GM19351 (cell line): ENCODE results near the gene PSAPL1.

Experiments used
- ATAC-seq: cut with Tn5 transposase; IDR thresholded peaks from one replicate; pipeline ENCODE4 v1.9.1; 2021; ENCODE audit warnings: mild to moderate bottlenecking, moderate library complexity; ENCODE audit not compliant: unreplicated experiment

Gene PSAPL1

DNA sequence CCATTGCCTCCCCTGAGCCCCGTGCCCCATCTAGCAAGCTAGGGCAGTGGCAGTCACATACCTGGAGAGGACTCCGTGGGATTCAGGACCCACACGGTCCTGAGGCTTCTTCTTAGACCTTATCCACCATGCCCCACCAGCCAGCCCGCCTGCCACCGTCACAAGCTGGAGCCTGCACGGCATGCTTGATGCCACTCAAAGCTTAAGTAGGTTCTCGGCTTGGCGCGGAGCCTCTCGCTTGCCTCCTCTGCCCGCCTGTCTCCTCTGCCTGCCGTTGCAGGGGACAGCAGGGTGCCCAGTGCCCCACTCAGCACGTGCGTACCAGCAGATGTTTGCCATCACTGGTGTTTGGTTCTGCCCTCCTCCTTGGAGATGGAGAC is 14.1 kb downstream of the PSAPL1 start:
- ATAC-seq, result no peak

DNA sequence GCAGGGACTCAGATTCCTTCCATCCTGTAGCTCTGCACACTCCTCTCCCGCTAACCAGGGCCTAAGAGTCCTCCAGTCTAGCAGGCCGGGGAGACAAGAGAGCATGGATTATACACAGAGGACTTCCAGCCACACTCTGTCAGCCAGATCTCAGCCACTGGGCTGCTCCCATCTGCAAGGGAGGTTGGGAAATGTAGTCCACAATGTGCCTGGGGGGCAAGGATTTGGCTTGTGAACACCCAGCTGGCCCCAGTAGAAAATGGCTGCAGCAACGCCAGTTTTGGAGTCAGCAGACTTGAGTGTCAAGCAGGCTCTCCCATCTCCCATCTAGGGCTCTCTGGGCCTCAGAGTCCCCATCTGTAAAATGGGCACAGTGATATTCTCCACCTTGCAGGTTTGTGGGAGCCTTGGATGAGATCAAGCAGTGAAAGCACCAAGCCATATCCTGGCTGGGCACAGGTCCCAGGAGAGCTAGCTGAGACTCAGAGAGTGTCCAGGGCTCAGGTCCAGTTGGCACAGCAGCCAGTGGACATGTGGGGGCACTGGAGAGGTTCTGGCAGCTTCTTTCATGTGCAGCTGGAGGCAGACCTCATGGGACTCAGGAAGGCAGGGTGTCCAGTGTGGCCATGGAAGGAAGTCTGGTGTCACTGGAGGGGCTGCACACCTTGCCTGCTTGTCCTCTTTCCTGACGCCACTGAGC is 14.6 kb downstream of the PSAPL1 start:
- ATAC-seq, result no peak

DNA sequence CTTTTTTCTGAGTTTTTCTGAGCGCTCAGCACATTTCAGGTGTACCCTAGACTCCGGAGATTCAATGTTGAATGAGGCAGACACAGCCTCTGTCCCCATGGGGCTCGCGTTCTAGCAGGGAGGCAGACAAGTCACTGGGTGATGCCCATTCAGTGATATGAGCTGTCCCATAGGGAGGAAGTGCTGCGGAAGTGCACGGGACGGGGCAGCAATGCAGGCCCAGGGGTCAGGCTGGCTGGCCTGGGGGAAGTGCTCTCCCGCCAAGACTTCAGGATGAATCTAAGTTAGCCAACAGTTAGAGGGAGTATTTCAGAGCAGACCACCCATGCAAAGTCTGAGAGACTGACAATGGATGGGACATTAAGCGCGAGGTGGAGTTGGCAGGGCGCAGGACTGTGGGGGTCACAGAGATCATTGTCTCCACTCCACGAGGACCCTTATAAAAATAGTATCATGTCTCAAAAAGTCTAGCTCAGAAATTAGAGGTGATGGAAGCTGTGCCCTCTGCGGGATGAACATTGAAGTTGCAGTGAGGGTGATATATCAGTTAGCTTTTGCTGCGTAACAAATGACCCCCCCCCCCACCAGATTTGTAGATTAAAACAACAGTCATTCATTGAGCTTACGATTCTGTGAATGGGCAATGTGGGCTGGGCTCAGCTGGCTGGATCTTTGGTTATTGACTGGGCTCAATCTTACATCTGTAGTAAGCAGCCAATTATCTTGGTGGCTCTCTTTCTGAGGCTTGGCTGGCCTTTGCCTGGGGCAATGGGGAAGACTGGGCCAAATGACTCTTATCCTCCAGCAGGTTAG is 16.4 kb downstream of the PSAPL1 start:
- ATAC-seq, result no peak

DNA sequence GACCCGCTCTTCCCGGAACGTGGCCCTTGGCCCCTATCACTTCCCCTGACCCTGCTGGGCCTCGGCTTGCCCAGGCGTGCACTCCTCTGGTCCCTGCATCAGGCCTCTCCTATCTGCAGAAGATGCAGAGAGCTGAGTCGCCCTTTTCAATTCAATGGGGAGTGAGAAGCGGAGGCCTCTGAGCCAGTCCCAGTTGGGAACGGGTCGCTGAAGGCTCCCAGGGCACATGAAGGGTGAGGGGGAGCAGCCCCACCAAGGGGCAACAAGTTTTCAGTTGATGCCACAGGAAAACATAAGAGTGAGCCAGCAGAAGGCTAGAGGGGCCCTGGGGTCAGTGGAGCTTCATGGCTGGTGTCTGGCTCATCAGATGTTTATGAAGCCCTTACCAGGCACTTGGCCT is 17.1 kb downstream of the PSAPL1 start:
- no peak for ATAC-seq

DNA sequence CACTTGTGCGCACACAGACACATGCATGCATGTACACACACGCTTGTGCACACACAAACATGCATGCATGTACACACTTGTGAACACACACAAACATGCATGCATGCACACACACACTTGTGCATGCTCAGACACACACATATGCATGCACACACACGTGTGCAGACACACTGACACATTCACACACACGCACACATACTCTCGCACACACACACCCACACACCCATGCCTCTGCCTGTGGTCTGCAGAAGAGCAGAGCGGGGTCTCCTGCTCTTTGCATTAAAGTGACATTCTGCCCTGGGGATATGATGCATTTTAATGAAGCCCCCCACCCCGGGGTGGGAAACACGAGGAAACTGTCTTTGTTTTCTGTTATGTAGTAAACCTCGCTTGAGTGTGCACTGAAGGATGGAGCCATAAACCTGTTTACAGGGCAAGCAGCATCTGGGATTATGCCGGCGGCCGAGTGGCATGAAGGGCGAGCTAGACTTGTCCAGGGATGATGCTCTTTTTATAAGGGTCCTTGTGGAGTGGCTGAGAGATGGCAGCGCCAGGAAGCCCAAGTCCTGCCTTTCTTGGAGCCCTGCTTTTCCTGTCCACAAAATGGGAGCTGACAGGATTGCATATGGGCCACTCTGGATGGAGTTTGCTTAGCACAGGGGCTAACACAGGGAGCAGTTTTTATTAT is 17.8 kb downstream of the PSAPL1 start:
- ATAC-seq, result no peak

DNA sequence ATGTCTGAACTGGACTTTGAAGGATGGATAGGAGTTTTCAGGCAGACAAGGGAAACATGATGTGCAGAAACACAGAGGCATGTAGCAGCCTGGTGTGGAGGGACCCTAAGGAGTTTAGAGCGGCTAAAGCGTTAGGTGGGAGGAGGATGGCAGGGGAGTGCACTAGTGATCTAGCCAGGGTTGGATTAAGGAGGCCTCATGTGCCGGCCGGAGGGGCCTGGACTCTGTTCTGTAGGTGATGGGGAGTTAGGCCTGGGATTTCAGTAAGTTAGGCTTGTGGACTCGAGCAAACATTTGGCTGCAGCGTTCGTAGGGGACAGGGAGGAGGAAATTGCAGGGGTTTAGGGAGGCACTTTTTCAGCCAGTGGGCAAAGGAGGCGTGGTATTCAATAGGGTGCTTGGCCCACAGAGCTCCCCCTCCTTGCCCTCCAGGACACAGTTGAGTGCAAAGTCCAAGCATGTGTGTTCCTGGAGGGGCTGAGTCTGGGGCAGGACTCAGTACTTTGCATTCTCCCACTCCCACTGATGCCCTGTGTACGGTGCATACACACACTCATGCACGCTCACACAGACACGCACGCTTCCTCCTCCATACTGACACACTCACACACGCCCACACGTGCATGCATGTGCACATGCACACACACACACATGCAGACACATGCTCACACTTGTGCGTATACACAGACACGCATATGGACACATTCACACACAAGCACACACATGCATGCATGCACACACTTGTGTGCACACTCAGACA is 18.6 kb downstream of the PSAPL1 start:
- no peak for ATAC-seq

DNA sequence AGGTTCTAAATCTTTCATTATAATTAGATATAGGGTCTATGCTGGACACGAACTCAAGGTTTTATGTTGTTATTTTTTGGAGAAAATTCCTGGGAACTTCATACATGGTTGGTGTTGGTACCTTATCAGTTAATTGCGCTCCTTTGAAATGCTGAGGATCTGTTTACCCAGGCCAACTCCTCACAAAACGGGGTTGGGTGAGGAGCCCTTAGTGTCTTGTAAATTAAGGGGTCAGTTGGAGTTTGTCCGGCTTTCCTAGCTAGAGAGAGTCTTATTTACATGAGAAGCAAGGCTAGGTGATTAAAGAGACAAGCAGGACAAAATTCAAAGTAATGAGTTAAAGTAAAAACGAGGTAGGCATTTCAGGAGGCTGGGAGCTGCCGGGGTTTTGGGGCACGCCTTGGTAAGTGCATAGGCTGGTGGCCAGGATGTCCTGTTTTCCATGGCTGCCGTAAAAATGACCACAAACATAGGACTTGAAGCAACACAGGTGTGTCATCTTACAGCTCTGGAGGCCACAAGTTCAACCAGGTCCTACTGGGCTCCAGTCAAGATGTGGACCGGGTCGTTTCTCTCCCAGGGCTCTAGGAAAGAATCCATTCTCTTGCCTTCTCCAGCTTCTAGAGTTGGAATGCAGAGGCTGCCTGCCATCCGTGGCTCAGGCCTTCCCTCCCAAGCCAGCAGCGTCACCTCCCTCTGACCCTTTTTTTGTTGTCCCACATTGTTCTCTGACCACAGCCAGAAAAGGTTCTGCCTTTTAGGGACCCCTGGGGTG is 19.8 kb downstream of the PSAPL1 start:
- no peak for ATAC-seq

DNA sequence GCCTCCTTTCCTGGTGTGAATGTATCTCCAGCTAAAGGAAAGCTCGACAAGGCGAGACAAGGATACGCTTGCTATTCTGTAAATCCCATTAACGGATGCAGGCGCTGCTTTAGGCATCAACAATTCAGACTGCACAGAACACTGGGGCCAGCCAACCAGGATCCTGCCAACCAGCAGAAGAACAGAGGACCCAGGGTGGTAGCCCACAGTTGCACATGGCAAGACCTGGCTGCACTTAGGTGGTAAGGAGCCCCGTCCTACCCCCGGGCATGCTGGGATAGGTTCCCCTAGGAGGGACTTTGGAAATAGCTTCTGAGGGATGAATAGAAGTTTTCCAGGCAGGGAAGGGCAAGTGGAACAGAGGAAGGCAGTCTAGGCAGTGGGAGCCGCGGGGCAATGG is 20.7 kb downstream of the PSAPL1 start:
- ATAC-seq, result no peak

DNA sequence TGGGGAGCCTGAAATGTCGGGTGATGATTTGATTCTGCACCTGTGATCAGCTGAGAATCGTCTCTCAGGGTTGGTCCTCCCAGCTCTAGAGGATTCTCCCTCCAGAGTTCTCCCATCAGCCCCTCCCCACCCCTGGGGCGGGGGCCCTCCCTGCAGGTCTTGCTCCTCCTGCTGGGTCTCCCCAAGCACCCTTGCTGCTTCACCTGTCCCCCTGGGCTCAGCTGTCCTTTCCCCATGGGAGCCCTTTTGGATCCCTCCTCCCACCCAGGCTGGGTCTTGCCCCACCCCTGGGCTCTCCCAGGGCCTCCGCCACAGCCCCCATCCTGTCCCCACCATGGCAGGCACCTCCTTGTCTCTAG is 22.2 kb downstream of the PSAPL1 start:
- ATAC-seq, result no peak

DNA sequence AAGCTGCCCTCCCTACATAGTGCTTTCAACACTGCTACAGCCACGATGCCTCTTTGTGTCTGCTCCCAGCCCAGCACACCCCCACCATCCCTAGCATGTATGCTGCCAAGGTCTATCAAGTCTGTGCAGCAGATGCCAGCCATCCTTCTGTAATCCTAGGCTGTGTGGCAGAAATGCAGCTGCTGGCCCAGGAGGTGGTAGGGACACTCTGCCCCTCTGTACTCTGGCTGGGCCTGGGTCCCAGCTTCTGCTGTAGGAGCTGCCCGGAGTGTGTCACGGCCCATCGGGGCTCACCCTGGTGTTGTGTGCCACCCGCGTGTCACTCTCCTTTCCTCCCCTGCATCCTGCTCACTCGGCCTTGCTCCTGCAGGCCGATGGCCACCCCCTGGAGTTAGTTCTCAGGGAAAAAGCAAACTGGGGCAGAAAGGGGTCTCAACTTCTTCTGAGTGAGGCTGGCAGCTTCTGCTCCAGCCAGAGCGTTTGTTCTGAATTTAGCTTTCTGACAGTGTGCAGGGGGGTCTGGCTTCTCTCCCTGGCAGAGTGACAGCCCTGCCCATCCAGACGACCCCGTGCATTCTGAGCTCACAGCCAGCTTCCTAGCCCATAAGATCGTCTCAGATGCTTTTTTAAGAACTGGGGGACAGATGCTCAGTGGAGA is 22.7 kb downstream of the PSAPL1 start:
- no peak for ATAC-seq

DNA sequence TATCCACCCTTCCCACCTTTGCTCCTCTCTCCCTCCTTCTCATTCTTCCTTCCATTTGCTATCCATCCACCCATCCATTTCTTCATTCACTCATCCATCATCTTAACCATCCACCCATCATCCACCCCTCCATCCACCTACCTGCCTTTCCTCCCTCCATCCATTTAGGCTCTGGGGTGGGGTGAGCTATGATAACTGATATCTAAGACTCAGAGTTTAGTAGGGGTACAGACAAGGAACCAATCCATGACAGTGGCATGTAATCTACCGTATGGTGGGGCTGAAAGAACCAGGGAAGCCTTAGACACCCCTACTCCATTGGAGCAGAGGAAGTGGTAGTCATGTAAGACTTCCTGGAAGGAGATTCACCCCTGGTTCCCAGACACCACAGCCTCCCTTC is 23.2 kb downstream of the PSAPL1 start:
- no peak for ATAC-seq

DNA sequence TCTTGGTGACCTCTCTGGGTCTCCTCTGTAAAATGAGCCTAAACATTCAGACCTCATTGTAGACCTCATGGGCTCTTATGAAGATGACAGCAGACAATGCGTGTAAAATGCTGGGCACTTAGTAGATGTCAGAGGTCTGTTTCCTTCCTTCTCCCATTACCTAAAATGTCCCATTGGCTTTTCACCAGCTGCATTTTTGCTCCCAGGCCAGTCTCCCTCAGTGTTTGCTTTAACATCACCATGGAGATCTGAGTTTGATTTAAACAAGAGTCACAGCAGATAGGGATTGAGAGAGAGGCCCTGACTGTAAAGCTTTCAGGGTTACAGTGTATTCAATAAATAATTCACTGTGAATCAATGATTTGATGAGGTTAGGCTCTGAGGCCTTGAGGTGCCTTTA is 24.3 kb downstream of the PSAPL1 start:
- ATAC-seq, result no peak

DNA sequence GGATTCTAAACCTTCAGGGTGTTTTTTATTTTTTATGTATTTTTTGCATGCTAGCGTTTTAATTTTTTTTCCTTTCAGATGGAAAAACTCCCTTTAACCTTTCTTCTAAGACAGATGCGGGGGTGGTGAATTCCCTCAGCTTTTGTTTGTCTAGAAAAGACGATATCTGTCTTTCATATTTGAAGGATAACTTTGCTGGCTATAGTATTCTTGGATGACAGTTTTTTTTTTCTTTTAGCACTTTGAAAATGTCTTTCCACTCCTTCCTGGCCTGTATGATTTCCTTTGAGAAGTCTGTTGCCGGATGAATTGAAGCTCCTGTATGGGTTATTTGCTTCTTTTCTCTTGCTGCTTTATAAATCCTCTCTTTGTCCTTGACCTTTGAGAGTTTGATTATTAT is 26.6 kb downstream of the PSAPL1 start:
- no peak for ATAC-seq

DNA sequence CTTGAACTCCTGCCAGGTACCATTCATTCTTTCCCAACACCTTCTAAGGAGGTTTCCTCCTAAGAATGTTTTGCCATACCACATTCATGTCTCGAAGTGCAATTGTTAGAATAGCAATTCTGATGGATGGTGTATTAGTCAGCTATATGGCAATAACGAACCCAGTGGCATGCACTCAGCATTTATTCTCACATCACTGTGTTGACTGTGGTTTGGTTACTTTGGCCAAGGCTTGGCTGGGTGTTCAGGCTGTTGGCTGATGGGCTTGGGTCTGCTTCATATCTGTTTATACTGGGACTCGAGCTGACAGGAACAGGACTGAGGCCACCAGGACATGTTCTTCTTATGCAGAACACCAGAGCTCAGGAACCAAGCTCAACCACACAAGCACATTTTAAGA is 31.7 kb downstream of the PSAPL1 start:
- no peak for ATAC-seq

DNA sequence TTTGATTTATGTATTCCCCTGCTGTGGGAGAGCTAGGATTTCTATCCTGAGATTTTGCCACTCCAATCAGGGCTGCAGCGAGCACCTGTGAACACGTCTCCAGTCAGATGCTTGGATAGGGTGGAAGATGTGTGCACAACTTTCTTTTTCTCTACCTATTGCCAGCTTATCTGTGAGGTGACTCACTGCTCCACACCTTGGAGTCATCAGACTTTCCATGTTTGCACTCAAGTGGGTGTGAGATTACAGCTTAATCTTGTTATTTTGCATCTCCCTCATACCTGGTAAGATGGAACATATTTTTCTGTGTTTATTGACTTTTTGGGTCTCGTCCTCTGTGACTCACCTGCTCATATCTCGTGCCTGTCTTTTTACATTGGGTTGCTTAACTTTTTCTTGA is 32.2 kb downstream of the PSAPL1 start:
- ATAC-seq, result no peak

DNA sequence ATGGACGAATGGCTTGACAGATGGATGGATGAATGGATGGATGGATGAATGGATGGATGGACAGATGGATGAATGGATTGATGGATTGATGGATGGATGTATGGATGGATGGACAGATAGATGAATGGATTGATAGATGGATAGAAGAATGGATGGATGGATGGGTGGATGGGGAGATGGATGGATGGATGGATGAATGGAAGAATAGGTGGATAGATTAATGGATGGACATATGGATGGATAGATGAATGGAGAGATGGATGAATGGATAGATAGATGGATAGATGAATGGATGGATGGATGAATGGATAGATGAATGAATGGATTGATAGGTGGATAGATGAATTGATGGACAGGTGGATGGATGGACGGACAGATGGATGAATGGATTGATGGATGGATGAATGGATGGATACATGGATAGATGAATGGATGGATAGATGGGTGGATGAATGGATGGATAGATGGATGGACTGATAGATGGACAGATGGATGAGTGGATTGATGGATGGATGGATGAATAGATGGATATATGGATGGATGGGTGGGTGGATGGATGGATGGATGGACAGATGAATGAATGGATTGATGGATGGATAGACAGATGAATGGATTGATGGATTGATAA is 33.9 kb downstream of the PSAPL1 start:
- no peak for ATAC-seq

DNA sequence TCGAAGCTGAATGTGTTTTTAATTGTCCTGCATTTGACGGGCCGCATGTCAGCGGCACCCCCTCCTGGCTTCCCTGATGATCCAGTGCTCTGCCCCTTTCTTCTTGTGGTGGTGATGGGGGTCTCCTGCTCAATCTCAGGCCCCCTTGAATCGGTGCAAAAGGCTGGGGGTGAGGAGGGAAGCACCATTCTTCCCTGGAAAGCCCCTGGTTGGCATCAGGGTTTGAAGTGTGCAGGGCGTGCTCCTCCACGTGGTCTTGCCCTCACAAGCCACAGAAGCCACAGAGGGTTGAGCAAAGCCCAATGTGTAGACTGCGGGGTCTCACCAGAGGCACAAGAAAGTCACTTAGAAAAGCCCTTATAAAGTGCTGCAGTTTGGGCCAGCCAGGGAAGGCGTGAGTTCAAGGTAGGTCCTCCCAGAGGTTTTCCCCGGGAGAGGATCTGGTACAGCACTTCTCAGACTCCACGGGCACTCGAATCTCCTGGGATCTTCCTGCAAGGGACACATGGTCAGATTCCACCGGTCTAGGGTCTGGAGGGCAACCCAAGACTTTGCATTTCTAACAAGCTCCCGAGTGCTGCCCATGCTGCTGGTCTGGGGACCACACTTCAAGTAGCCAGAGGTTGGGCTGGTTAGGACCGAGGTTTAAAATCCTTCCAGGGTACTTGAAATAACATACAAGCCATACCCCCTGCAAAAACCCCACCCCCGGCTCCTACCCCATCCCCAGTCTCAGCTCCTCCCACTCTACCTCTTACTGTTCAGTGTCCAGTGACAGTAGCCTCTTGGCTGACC is 35.1 kb downstream of the PSAPL1 start:
- no peak for ATAC-seq

DNA sequence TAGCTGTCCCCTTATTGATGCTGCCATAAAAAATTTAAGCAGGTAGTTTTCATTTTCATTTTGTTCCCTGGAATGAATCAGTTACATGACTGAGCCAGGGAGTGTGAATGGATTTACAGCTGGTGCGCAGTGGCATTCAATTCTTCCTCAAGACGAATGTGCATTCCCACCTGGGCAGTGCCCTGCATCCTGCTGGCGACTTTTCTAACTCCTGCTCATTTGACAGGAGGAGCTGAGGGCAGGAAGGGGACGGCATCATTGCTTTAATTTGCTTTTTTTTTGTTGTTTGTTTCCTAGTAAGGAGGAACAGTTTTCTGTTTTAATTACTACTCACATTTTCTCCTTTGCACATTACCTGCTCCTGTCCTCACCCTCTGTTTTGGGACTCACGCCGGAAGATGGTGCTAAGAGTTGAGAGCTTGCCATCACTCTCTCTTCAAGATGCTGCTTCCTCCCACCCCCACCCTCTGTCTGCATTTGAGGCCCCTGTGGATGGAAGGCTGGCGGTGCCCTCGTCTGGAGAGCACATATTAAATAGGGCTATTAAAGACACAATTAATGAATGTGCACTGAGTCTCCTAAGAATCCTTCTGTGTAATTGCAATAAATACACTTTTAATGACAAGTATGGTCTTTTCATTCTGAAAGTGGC is 35.8 kb downstream of the PSAPL1 start:
- no peak for ATAC-seq

DNA sequence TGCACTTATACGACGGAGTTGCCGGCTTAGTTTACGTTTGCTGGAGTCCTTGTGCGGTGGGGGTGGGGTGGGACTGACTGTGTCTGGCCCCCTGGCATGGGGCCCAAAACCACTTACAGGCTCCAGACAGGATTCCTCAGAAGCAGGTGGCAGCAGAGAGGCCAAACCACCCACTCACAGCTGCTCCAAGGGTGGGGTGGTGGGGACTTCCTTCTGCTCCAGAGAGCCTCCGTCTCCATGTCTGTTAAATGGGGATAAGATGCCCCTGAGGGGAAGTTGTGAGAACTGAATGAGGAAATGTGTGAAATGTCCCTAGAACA is 36.7 kb downstream of the PSAPL1 start:
- no peak for ATAC-seq
